GM10847 (cell line): ENCODE measurements around the gene PLEKHA3.

Source experiments
- POLR2A ChIP-seq: IDR thresholded peaks from 2 replicates; pipeline ENCODE4 v1.6.1; 2011; ENCODE audit not compliant: insufficient read length; ENCODE audit errors: extremely low read depth

PLEKHA3 gene

GRCh38 chr2:178536037-178536436, 55.8 kb downstream of the PLEKHA3 start:
- TF ChIP-seq POLR2A: no peak

DNA sequence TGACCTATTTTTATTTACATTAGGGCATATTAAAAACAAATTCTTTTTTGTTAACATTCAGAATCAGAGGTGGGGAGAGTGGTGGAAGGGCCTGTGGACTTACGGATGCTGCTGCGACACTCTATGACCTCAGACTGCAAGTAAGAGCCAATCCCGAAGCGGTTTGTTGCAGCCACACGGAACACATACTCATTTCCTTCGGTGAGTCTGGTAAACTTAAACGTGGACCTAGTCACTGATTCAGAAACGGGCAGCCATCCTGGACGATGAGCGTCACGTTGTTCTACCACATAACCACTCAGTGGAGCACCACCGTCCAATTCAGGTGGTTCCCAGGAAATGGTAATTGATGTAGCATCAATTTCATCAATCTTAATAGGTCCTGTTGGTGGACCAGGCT, 61.9 kb downstream of the PLEKHA3 start:
- no peak for TF ChIP-seq POLR2A

DNA sequence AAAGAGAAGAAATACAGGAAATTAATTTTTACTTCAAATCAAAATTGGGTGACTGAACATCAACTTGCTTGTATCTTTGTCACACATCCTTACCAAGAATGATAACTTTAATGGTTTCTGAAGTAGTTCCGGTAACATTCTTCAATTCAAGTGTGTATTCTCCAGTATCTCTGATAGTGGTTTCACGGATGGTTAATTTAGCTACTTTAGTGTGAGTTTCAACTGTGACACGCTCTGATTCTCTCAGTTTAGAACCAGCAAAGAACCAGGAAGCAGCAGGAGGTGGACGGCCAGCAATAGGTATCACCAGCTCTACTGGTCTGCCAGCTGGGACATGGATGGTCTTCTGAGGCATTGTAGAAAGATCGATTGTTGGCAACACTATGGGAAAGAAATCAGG, 62.3 kb downstream of the PLEKHA3 start:
- TF ChIP-seq POLR2A: no peak

DNA sequence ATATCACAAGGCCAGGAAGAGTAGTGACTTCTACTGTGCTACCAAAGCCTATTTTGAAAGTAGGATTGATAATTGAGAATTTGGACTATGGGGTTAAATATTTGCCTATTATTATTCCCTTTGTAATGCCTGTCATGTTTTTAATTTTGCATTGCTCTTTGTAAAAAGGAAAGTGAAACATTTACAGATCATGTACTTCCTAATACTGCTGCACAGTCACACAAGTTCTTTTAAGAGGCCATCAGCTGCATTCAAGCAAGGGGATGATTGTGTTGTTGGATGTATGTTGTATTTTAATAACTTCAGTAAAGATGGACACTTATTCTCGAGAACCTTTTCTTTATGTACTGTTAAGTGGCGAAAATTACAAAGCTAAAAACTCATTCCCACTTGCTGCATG, 70.1 kb downstream of the PLEKHA3 start:
- TF ChIP-seq POLR2A: no peak

DNA sequence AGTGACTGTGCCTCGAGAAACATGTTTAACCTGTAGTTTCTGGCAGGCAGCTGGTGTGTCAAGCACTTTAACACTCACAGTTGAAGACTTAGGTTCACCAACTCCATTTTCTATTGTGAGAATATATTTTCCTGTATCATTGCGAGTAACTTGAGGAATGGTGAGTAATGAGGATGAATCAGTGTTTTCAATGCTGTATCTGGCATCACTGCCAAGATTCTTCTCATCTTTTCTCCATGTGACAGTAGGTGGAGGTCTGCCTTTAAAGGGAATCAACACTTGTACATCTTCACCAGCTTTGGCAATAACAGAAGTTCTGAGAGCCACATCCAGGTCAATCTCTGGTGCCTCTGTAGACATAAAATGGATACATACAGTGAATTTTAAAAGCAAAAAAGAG, 72.8 kb downstream of the PLEKHA3 start:
- no peak for TF ChIP-seq POLR2A
